GM21619 (cell line): ENCODE data around the gene STIL.
"Not testable (repeated sequence)": the region's sequence is repeated elsewhere in the genome, so short reads cannot be mapped to it uniquely, and the experiment has no call there.

Experiments used
- ATAC-seq: cut with Tn5 transposase; IDR thresholded peaks from one replicate; pipeline ENCODE4 v1.9.1; 2021; ENCODE audit not compliant: unreplicated experiment

The STIL gene

GRCh38 chr1:47323599-47324031, 9.7 kb upstream of the STIL start:
- no peak for ATAC-seq

GRCh38 chr1:47319968-47320367, 6.0 kb upstream of the STIL start:
- ATAC-seq = not testable (repeated sequence)

- ATAC-seq = no peak
Measured at GRCh38 chr1:47317841-47318240, 3.9 kb upstream of the STIL start.

GRCh38 chr1:47309427-47309826, 4.5 kb downstream of the STIL start:
- no peak for ATAC-seq

- ATAC-seq = no peak
Measured at GRCh38 chr1:47302472-47302871, 11.5 kb downstream of the STIL start.

GRCh38 chr1:47298025-47298699, 15.8 kb downstream of the STIL start:
- no peak for ATAC-seq

- ATAC-seq = no peak
Measured at GRCh38 chr1:47295579-47295978, 18.4 kb downstream of the STIL start.

GRCh38 chr1:47294863-47295262, 19.1 kb downstream of the STIL start:
- ATAC-seq = not testable (repeated sequence)

- ATAC-seq = not testable (repeated sequence)
Measured at GRCh38 chr1:47288116-47288515, 25.8 kb downstream of the STIL start.

GRCh38 chr1:47280142-47280541, 33.8 kb downstream of the STIL start:
- ATAC-seq = no peak

- ATAC-seq = no peak
Measured at GRCh38 chr1:47276850-47277249, 37.1 kb downstream of the STIL start.

- not testable (repeated sequence) for ATAC-seq
Measured at GRCh38 chr1:47275811-47276210, 38.1 kb downstream of the STIL start.

GRCh38 chr1:47265529-47265928, 48.4 kb downstream of the STIL start:
- not testable (repeated sequence) for ATAC-seq

GRCh38 chr1:47262787-47263413, 51.0 kb downstream of the STIL start:
- peak; percentile 57 for ATAC-seq

GRCh38 chr1:47257224-47257623, 56.7 kb downstream of the STIL start:
- no peak for ATAC-seq

GRCh38 chr1:47252795-47253194, 61.2 kb downstream of the STIL start:
- no peak for ATAC-seq

- ATAC-seq = no peak
Measured at GRCh38 chr1:47252369-47252768, 61.6 kb downstream of the STIL start.

GRCh38 chr1:47249755-47250154, 64.2 kb downstream of the STIL start:
- no peak for ATAC-seq

GRCh38 chr1:47244339-47244862, 69.5 kb downstream of the STIL start:
- ATAC-seq = no peak

- ATAC-seq = no peak
Measured at GRCh38 chr1:47243910-47244309, 70.0 kb downstream of the STIL start.

GRCh38 chr1:47241114-47242113, 72.5 kb downstream of the STIL start:
- ATAC-seq = no peak
